Activated gamma-delta T cell (primary cell): ENCODE measurements around the gene BAZ1B.
A peak's percentile ranks its signal among the peaks of the same experiment; 100 is the strongest.
"Not testable (repeated sequence)": the region's sequence is repeated elsewhere in the genome, so short reads cannot be mapped to it uniquely, and the experiment has no call there.

Source experiments
- DNase-seq: peaks from one replicate; lab custom pipeline; 2025; lab: John Stamatoyannopoulos, UW

The BAZ1B gene

DNA sequence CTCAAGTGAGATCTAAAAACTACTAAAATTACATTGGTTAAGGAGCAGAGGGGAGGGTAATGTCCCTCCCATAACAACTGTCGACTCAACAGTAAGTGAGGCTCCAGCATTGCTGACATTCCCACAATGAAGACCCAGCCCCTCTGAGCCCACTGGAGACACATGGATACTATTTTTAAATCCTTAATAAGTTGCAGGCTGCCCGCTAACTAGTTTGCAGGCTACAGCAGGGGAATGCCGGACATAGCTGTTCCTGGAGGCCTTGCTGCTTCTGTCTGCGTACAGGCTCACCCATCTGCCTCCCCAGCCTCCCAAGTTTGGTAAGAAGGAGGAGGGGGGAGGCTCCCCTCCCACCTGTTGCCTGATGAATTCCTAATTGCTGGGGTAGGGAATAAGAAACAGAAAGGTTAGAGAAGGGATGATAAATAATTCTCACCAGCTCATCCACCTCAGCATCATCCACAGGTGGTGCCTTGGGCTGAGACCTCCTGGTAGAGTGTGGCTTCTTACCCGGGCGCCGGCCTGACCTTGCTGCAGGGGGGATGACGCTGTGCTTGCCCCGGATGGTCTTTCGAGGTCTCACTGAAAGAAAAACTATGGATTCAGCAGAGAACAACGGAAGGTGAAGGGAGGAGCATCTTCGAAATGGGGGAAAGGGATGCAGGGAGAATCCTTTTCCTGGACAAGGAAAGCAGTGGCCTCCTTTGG, 78.4 kb downstream of the BAZ1B start:
- DNase-seq: no peak

DNA sequence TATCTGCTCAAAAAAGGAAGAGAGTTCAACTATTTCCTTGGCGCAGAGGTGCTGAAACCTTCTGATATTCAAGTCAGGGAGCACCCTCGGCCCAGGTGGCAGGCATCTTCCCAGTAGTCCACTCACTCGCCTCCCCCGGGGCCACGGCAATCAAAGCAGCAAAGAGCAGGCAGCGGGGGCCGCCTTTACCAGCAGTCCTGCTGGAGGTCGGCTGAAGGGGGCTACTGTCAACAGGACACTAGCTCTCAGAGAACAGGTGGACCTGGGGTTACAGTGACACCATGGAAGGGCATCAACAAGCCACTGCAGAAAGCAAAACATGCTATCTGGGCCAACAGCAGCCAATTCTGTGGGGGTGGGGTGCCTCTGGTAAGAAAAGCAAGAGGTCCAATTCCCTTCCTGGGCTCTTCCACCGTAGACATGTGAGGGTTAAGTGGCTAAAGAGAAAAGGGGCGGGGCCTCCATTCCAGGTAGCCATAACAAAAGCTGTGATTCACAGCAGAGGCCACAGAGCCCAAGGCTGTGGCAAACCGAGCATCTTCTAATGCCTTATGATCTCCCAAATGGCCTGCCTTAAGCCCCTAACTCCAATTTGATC, 79.1 kb downstream of the BAZ1B start:
- no peak for DNase-seq

GRCh38 chr7:73442222-73442902, 79.7 kb downstream of the BAZ1B start:
- no peak for DNase-seq

DNA sequence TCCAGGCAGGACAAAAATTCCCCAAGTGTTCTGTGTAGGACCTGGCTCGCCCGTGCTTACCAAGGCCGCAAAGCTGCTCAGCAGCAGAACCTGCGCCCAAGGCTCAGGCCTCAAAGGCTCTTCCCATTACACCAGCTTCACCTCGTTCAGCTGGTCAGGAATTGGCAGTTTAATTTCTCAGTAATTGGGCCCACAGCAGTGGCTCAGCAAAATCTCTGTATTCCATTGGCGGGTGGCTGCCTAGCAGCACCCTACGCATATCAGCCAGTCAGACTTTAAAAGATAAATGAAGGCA, 82.7 kb downstream of the BAZ1B start:
- DNase-seq: no peak

DNA sequence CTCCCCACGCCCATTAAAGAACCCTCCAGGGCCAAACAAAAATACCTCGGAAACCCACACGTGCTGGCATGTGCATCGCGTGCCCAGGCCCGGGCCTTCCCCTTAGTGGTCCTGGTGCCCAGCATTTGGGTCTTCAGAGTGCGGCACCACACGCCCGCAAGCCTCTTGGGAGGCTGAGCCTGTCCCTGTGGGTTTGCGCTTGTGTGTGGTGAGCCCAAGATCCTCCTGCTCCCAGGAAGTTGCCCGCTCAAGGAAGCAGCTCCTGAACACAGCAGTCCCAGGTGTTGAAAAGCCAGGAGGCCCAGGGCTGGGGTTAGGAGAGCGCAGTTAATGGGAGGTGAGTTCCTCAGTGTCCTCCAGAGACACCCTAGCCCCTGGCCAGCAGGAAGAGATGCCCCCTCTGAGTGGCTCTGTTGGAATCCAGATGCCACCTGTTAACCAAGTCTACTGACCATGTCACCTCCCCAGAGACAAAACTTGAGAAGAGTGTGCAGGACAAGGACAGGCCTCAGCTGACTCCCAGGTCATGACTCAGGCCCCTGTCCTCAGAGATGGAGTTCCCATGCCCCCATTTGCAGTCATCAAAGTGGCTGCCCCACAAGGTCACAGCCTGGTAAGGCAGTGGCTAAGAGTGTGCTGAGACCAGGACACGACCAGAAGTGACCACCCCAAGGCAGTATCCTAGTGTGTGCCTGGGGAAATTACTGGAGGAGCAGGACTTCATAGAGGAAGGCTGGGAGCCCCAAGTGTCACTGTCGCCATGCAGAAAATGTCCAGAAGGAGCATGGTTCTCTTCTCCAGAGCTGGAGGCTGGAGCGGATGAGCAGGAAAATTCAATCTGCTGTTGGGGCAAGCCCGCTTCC, 83.3 kb downstream of the BAZ1B start:
- no peak for DNase-seq

- DNase-seq: no peak
Observed at GRCh38 chr7:73437621-73438416, 84.3 kb downstream of the BAZ1B start.

GRCh38 chr7:73437091-73437490, 85.0 kb downstream of the BAZ1B start:
- DNase-seq: no peak

GRCh38 chr7:73436031-73436929, 85.8 kb downstream of the BAZ1B start:
- no peak for DNase-seq

DNA sequence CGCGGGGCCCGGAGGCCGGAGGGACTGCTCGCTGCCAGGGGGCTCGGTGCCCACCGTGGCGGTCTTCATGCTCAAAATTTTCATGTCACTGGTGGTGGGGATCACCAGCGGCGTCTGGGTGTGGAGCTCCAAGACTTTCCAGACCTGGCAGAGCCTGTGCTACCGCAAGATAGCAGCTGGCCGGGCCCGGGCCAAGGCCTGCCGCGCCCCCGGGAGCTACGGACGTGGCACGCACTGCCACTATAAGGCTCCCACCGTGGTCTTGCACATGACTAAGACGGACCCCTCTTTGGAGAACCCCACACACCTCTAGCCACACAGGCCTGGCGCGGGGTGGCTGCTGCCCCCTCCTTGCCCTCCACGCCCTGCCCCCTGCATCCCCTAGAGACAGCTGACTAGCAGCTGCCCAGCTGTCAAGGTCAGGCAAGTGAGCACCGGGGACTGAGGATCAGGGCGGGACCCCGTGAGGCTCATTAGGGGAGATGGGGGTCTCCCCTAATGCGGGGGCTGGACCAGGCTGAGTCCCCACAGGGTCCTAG, 86.6 kb downstream of the BAZ1B start:
- no peak for DNase-seq

GRCh38 chr7:73434701-73435069, 87.4 kb downstream of the BAZ1B start:
- no peak for DNase-seq

- DNase-seq: peak; percentile 26
Observed at GRCh38 chr7:73433924-73434700, 88.0 kb downstream of the BAZ1B start.

GRCh38 chr7:73432676-73433075, 89.4 kb downstream of the BAZ1B start:
- DNase-seq: no peak

- DNase-seq: no peak
Observed at GRCh38 chr7:73431041-73431835, 90.9 kb downstream of the BAZ1B start.

- DNase-seq: not testable (repeated sequence)
Observed at GRCh38 chr7:73430540-73430939, 91.6 kb downstream of the BAZ1B start.

DNA sequence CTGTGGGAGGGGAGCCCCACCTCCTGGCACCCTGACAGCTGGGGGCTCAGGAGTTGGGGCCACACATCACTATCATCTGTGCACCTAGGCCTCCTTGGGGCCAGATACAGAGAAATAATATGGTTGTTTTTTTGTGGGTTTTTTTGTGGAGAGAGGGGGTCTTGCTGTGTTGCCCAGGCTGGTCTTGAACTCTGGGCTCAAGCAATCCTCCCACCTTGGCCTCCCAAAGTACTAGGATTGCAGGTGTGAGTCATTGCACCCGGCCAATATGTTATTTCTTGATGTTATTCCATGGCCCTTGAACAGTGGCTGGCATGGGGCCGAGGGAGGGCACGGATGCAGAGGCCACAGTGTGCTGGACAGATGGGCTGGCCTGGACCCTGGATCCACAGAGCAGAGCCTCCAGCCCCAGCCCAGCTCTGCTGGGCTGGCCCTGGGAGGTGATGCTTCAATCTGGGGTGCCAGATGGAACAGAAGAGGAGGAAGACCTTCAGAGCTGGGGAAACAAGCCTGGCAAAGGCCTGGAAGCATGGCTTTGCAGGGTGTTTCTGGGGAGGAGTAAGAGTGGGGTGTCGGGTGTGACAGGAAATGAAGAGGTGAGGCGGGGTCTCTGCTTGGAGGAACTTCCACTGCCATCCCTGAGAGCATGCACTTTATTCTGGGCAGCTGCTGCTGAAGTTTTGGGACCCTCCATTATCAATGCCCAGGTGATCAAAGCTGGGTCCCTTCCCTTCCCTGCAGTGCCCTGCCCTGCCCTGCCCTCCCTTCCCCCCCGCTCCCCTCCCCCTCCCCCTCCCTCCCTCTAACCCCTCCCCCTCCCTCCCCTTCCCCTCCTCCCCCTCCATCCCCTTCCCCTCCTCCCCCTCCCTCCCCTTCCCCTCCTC, 92.2 kb downstream of the BAZ1B start:
- no peak for DNase-seq

DNA sequence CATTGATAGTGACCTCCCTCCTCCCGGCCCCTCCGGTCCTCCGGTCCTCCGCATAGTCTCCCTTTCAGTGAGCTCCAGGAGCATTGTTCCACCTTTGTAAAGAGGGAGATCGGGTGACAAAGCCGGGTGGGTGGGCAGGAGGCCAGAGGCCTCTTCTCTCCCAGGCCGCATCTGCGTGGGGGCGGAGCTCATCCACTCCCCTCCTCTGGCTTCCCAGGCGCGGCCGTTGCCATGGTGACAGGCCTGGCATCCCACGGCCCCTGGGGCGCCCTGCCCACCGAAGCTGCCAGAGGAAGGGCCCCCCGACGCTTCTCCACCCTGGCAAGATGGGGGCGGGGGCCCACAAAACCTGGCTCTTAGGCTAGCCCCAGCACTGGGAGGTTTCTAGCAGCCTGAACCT, 92.9 kb downstream of the BAZ1B start:
- DNase-seq: no peak

DNA sequence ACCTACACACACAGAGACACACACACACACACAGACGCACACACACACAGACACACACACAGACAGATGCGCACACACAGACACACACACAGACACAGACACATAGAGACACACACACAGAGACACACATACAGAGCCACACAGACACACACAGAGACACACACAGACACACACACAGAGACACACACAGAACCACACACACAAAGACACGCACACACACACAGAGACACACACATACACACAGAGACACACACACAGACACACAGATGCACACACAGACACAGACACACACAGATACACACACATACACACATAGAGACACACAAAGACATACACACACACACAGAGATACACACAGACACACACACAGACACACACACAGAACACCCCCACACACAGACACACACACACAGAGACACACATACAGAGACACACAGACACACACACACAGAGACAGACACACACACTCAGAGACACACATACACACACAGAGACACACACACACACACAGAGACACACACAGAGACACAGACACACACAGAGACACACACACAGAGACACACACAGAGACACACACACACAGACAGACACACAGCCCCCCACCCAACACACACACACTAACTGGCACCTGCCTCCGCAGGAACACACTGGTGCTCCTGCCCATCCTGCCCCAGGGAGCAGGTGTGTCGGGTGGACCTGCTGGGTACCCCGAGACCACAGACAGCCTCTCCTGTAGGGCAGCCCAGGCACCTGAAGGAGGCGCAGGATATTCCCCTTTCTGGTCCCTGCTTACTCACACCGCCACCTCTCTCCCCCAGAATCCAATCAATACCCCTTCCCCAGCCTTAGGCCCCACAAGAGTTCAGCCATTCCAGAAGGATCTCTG, 93.9 kb downstream of the BAZ1B start:
- DNase-seq: no peak
